Endodermal cell (in vitro differentiated cells): Measurements from ENCODE around the gene ATF4. TPM values are rescaled to one million over a fixed set of nuclear protein-coding genes. Genes with fewer than 3 reads are reported as not detected.

Experiments used
- DNase-seq: peaks from one replicate; pipeline ENCODE4 v3.0.0-alpha.2; 2017
- H3K27ac ChIP-seq: 2 replicates; pipeline ENCODE4 v1.5.1; 2013; ENCODE audit warnings: mild to moderate bottlenecking, low read depth, low read length, moderate library complexity
- H3K27me3 ChIP-seq: 2 replicates; pipeline ENCODE4 v1.6.1; 2013; ENCODE audit warnings: mild to moderate bottlenecking, low read length, moderate library complexity; ENCODE audit not compliant: insufficient read depth, control insufficient read depth, poor library complexity, severe bottlenecking
- H3K36me3 ChIP-seq: 2 replicates; pipeline ENCODE4 v1.7.0; 2013; ENCODE audit warnings: mild to moderate bottlenecking, low read length, moderate library complexity; ENCODE audit not compliant: control insufficient read depth, insufficient read depth
- H3K4me1 ChIP-seq: one replicate; pipeline ENCODE4 v1.7.0; 2013; ENCODE audit warnings: low read length; ENCODE audit not compliant: control insufficient read depth, insufficient read depth
- H3K4me3 ChIP-seq: 2 replicates; pipeline ENCODE4 v1.5.1; 2013; ENCODE audit warnings: mild to moderate bottlenecking, low read length, moderate library complexity
- H3K9ac ChIP-seq: 2 replicates; pipeline ENCODE4 v1.6.1; 2013; ENCODE audit warnings: mild to moderate bottlenecking, low read length, moderate library complexity; ENCODE audit not compliant: poor library complexity, severe bottlenecking; ENCODE audit errors: extremely low read depth
- H3K9me3 ChIP-seq: 2 replicates; pipeline ENCODE4 v1.6.1; 2013; ENCODE audit warnings: mild to moderate bottlenecking, low read length, moderate library complexity; ENCODE audit not compliant: control insufficient read depth
- H3K27ac Mint-ChIP-seq: 2 replicates; pipeline ENCODE4 v1.8.0; 2020; ENCODE audit warnings: mixed read lengths
- H3K27me3 Mint-ChIP-seq: 2 replicates; pipeline ENCODE4 v1.8.0; 2021; ENCODE audit warnings: mild to moderate bottlenecking, mixed read lengths; ENCODE audit not compliant: insufficient read depth
- H3K36me3 Mint-ChIP-seq: 2 replicates; pipeline ENCODE4 v1.8.0; 2020; ENCODE audit warnings: low read depth, mixed read lengths
- H3K4me1 Mint-ChIP-seq: 2 replicates; pipeline ENCODE4 v1.8.0; 2020; ENCODE audit warnings: mixed read lengths
- H3K4me3 Mint-ChIP-seq: 2 replicates; pipeline ENCODE4 v1.8.0; 2020; ENCODE audit warnings: mild to moderate bottlenecking, moderate library complexity, mixed read lengths
- H3K9me3 Mint-ChIP-seq: 2 replicates; pipeline ENCODE4 v1.8.0; 2020; ENCODE audit warnings: mild to moderate bottlenecking, mixed read lengths
- CTCF ChIP-seq: fragments of 200-600 bp; sonication (generic); conservative IDR thresholded peaks from 2 replicates; pipeline ENCODE4 v1.5.0; 2021; ENCODE audit warnings: antibody characterized with exemption, mild to moderate bottlenecking
- WGBS, 2 experiments: methylation state at CpG; one replicate each; pipeline versions ENCODE4 v1.1.5 to v1.1.7; 2013; ENCODE audit warnings: missing lambda C conversion rate in 2 of 2, mixed read lengths in 1 of 2; ENCODE audit not compliant: insufficient coverage in 1 of 2, insufficient read length in 1 of 2; 5-methylcytosine and 5-hydroxymethylcytosine counted together
- total RNA-seq, 2 donors: library from RNA; stranded (reverse); fragmentation: NEBNext Ultra II Directional in 1 of 2; extraction: Animal tissue kit (Norgen Biotek cat#: 25700) in 1 of 2; gene quantifications; 2 replicates in 1 of 2; 3 replicates in 1 of 2; pipeline ENCODE4 v1.2.1, GENCODE V29; 2021

The ATF4 gene
- total RNA-seq, 2 donors from 2014 or later, result 335 to 341 TPM

GRCh38 chr22:39534092-39534506, 13.7 kb downstream of the ATF4 start:
- no peak overlapping the region for H3K9ac ChIP-seq
- Mint-ChIP-seq H3K36me3 (peaks cover 20% of the 10 kb centered on the region), H3K27me3 (no peaks in the 10 kb centered on the region), H3K9me3 (no peaks in the 10 kb centered on the region), H3K27ac (peak overlapping the region; percentile 92), H3K4me3 (peak overlapping the region; percentile 27), H3K4me1 (peaks cover 33% of the 10 kb centered on the region)
- no peaks in the 10 kb centered on the region for H3K27me3 ChIP-seq
- peak; percentile 74 for DNase-seq
- peaks cover 25% of the 10 kb centered on the region for H3K4me1 ChIP-seq
- TF ChIP-seq CTCF, result no peak
- H3K4me3 ChIP-seq, result no peak overlapping the region
- WGBS, 2 experiments, result 88 to 90% methylated on average over 4 to 12 of the region's 12 CpGs
- no peaks in the 10 kb centered on the region for H3K9me3 ChIP-seq
- no peak overlapping the region for H3K27ac ChIP-seq
- H3K36me3 ChIP-seq, result peaks cover 22% of the 10 kb centered on the region

- DNase-seq, result peak; percentile 98
- peaks cover 28% of the 10 kb centered on the region for H3K4me1 Mint-ChIP-seq
- Histone ChIP-seq H3K27me3 (no peaks in the 10 kb centered on the region), H3K9ac (no peak overlapping the region), H3K4me3 (no peak overlapping the region), H3K9me3 (no peaks in the 10 kb centered on the region), H3K27ac (no peak overlapping the region), H3K36me3 (peaks cover 17% of the 10 kb centered on the region), H3K4me1 (peaks cover 25% of the 10 kb centered on the region)
- H3K36me3 Mint-ChIP-seq, result peaks cover 15% of the 10 kb centered on the region
- WGBS, 2 experiments, result 17 to 50% methylated on average over 8 to 41 of the region's 41 CpGs
- peak overlapping the region; percentile 92 for H3K27ac Mint-ChIP-seq
- TF ChIP-seq CTCF, result peak; percentile 98
- peak overlapping the region; percentile 27 for H3K4me3 Mint-ChIP-seq
- no peaks in the 10 kb centered on the region for H3K9me3 Mint-ChIP-seq
- H3K27me3 Mint-ChIP-seq, result no peaks in the 10 kb centered on the region
These were observed 14.4 kb downstream of the ATF4 start for GRCh38 chr22:39534591-39535356.

GRCh38 chr22:39535357-39535725, 15.0 kb downstream of the ATF4 start:
- peak; percentile 84 for DNase-seq
- 72 to 74% methylated on average over 5 to 13 of the region's 13 CpGs for WGBS, 2 experiments

More at GRCh38 chr22:39535357-39535725, 15.0 kb downstream of the ATF4 start:
- no peaks in the 10 kb centered on the region for H3K27me3 ChIP-seq
- peaks cover 12% of the 10 kb centered on the region for H3K36me3 ChIP-seq
- Mint-ChIP-seq H3K4me3 (no peak overlapping the region), H3K36me3 (peaks cover 10% of the 10 kb centered on the region), H3K27ac (no peak overlapping the region), H3K4me1 (peaks cover 25% of the 10 kb centered on the region), H3K27me3 (peaks cover 3% of the 10 kb centered on the region), H3K9me3 (no peaks in the 10 kb centered on the region)
- no peak for TF ChIP-seq CTCF
- H3K4me3 ChIP-seq, result no peak overlapping the region
- H3K9me3 ChIP-seq, result no peaks in the 10 kb centered on the region
- H3K4me1 ChIP-seq, result peaks cover 25% of the 10 kb centered on the region
- H3K9ac ChIP-seq, result no peak overlapping the region
- no peak overlapping the region for H3K27ac ChIP-seq
